ENCODE results near the gene SNX17.
"Not testable (repeated sequence)": the region's sequence is repeated elsewhere in the genome, so short reads cannot be mapped to it uniquely, and the experiment has no call there.

Gene SNX17

GRCh38 chr2:27400348-27401135, 30.1 kb downstream of the SNX17 start:
- no peak for DNase-seq (ENCODE audit: low read depth)

- DNase-seq (ENCODE audit: low read depth): no peak
Measured at GRCh38 chr2:27407798-27408491, 37.5 kb downstream of the SNX17 start.

- DNase-seq (ENCODE audit: low read depth): no peak
Measured at GRCh38 chr2:27408601-27409320, 38.3 kb downstream of the SNX17 start.

GRCh38 chr2:27409321-27410073, 39.1 kb downstream of the SNX17 start, which contains the start of gene PPM1G:
TSS of gene PPM1G (minus strand) at chr2:27409591. CDS start at chr2:27409422, 169 bp downstream.
- DNase-seq (ENCODE audit: low read depth): peak; percentile 95

GRCh38 chr2:27412419-27413152, 42.2 kb downstream of the SNX17 start:
- no peak for DNase-seq (ENCODE audit: low read depth)

GRCh38 chr2:27416151-27416550, 45.7 kb downstream of the SNX17 start:
- DNase-seq (ENCODE audit: low read depth): no peak

- DNase-seq (ENCODE audit: low read depth): no peak
Measured at GRCh38 chr2:27420996-27421395, 50.6 kb downstream of the SNX17 start.

GRCh38 chr2:27421660-27422250, 51.3 kb downstream of the SNX17 start:
- no peak for DNase-seq (ENCODE audit: low read depth)

GRCh38 chr2:27422958-27423357, 52.5 kb downstream of the SNX17 start:
- no peak for DNase-seq (ENCODE audit: low read depth)

GRCh38 chr2:27425039-27425438, 54.6 kb downstream of the SNX17 start:
- not testable (repeated sequence) for DNase-seq (ENCODE audit: low read depth)

Measured in stimulated activated CD8-positive, alpha-beta memory T cell treated with anti-CD3 and anti-CD28 coated beads, Interleukin-12 subunit alpha, Interleukin-12 subunit beta, amount 100 ng/mL, for 4 hours (primary cell).